Trophoblast cell (in vitro differentiated cells and primary cell): ENCODE data around the gene SYNPR.

Experiments
- DNase-seq, 2 donors: peaks; one replicate each; pipeline ENCODE4 v3.0.0-alpha.2; 2016
- H2AFZ ChIP-seq: 2 replicates; pipeline ENCODE4 v1.6.1; 2013; ENCODE audit warnings: low read length, moderate library complexity, mild to moderate bottlenecking; ENCODE audit not compliant: insufficient read depth, poor library complexity
- H2AK5ac ChIP-seq: 2 replicates; pipeline ENCODE4 v1.6.1; 2013; ENCODE audit warnings: mild to moderate bottlenecking, low read length
- H2BK120ac ChIP-seq: 2 replicates; pipeline ENCODE4 v1.6.1; 2013; ENCODE audit warnings: low read length, mild to moderate bottlenecking, moderate library complexity; ENCODE audit not compliant: insufficient read depth, poor library complexity
- H2BK12ac ChIP-seq: 2 replicates; pipeline ENCODE4 v1.6.1; 2013; ENCODE audit warnings: mild to moderate bottlenecking, low read length, moderate library complexity
- H2BK5ac ChIP-seq: 2 replicates; pipeline ENCODE4 v1.6.1; 2013; ENCODE audit warnings: low read length, low read depth, moderate library complexity, mild to moderate bottlenecking; ENCODE audit not compliant: poor library complexity
- H3K14ac ChIP-seq: 2 replicates; pipeline ENCODE4 v1.6.1; 2013; ENCODE audit warnings: mild to moderate bottlenecking, low read length
- H3K18ac ChIP-seq: 2 replicates; pipeline ENCODE4 v1.6.1; 2013; ENCODE audit warnings: mild to moderate bottlenecking, low read length
- H3K23ac ChIP-seq: 2 replicates; pipeline ENCODE4 v1.6.1; 2013; ENCODE audit warnings: low read length
- H3K27ac ChIP-seq: 2 replicates; pipeline ENCODE4 v1.5.1; 2013; ENCODE audit warnings: low read depth, mild to moderate bottlenecking, inconsistent platforms, low read length, moderate library complexity
- H3K27me3 ChIP-seq: 2 replicates; pipeline ENCODE4 v1.6.1; 2013; ENCODE audit warnings: inconsistent platforms, mild to moderate bottlenecking, low read length, moderate library complexity; ENCODE audit not compliant: insufficient read depth
- H3K36me3 ChIP-seq, 2 experiments: 1 replicate in 1 of 2; 2 replicates in 1 of 2; pipeline ENCODE4 v1.6.1; 2013; ENCODE audit warnings: low read length in 2 of 2, mild to moderate bottlenecking in 2 of 2, moderate library complexity in 1 of 2; ENCODE audit not compliant: insufficient read depth in 2 of 2, control insufficient read depth in 1 of 2
- H3K4ac ChIP-seq: 2 replicates; pipeline ENCODE4 v1.6.1; 2013; ENCODE audit warnings: low read depth, mild to moderate bottlenecking, low read length, moderate library complexity
- H3K4me1 ChIP-seq, 2 experiments: 1 replicate in 1 of 2; 2 replicates in 1 of 2; pipeline ENCODE4 v1.6.1; 2013; ENCODE audit warnings: low read length in 2 of 2, mild to moderate bottlenecking in 2 of 2, moderate library complexity in 1 of 2; ENCODE audit not compliant: insufficient read depth in 2 of 2, control insufficient read depth in 1 of 2
- H3K4me2 ChIP-seq: 2 replicates; pipeline ENCODE4 v1.6.1; 2013; ENCODE audit warnings: inconsistent platforms, mild to moderate bottlenecking, low read length, moderate library complexity
- H3K4me3 ChIP-seq: 2 replicates; pipeline ENCODE4 v1.5.1; 2013; ENCODE audit warnings: mild to moderate bottlenecking, low read depth, low read length, inconsistent platforms
- H3K79me1 ChIP-seq: one replicate; pipeline ENCODE4 v1.6.1; 2013; ENCODE audit warnings: low read length
- H3K79me2 ChIP-seq: 2 replicates; pipeline ENCODE4 v1.6.1; 2013; ENCODE audit warnings: low read length, mild to moderate bottlenecking; ENCODE audit not compliant: control insufficient read depth, insufficient read depth, poor library complexity
- H3K9ac ChIP-seq: 2 replicates; pipeline ENCODE4 v1.6.1; 2013; ENCODE audit warnings: mild to moderate bottlenecking, low read length
- H3K9me3 ChIP-seq: 2 replicates; pipeline ENCODE4 v1.6.1; 2013; ENCODE audit warnings: low read depth, mild to moderate bottlenecking, control low read depth, inconsistent platforms, low read length; ENCODE audit not compliant: insufficient read depth
- H4K12ac ChIP-seq: 2 replicates; pipeline ENCODE4 v1.6.1; 2013; ENCODE audit warnings: low read depth, mild to moderate bottlenecking, low read length, moderate library complexity
- H4K8ac ChIP-seq: 2 replicates; pipeline ENCODE4 v1.6.1; 2013; ENCODE audit warnings: low read depth, mild to moderate bottlenecking, low read length, moderate library complexity
- H4K91ac ChIP-seq: one replicate; pipeline ENCODE4 v1.6.1; 2013; ENCODE audit warnings: low read depth, mild to moderate bottlenecking, low read length, moderate library complexity
- WGBS: extraction: QIAGEN DNeasy Blood & Tissue Kit; methylation state at CpG from one replicate; pipeline ENCODE4 v1.1.7; 2013; ENCODE audit warnings: missing lambda C conversion rate; ENCODE audit not compliant: insufficient read length, insufficient coverage; ENCODE audit errors: extremely low coverage; 5-methylcytosine and 5-hydroxymethylcytosine counted together

The SYNPR gene

GRCh38 chr3:63364910-63365309, 86.8 kb downstream of the SYNPR start:
- no peak overlapping the region for H3K9ac ChIP-seq
- DNase-seq, result no peak
- no peak overlapping the region for H3K23ac ChIP-seq
- H3K4me3 ChIP-seq, result no peak overlapping the region
- no peak overlapping the region for H2AK5ac ChIP-seq
- no peak overlapping the region for H3K4me2 ChIP-seq
- H4K12ac ChIP-seq, result no peak overlapping the region
- H2AFZ ChIP-seq, result no peak overlapping the region
- H2BK5ac ChIP-seq, result no peak overlapping the region
- no peaks in the 10 kb centered on the region for H3K4me1 ChIP-seq
- no peaks in the 10 kb centered on the region for H3K79me2 ChIP-seq
- no peak overlapping the region for H3K18ac ChIP-seq
- no peaks in the 10 kb centered on the region for H3K36me3 ChIP-seq
- no peaks in the 10 kb centered on the region for H3K79me1 ChIP-seq
- H4K8ac ChIP-seq, result no peak overlapping the region
- no peak overlapping the region for H3K27ac ChIP-seq
- WGBS, result no CpG with 5 or more reads among the region's 2 CpGs
- H3K4ac ChIP-seq, result no peak overlapping the region
- H3K9me3 ChIP-seq, result no peaks in the 10 kb centered on the region
- no peak overlapping the region for H2BK120ac ChIP-seq
- H3K14ac ChIP-seq, result no peak overlapping the region
- no peaks in the 10 kb centered on the region for H3K27me3 ChIP-seq
- H4K91ac ChIP-seq, result no peak overlapping the region
- H2BK12ac ChIP-seq, result no peak overlapping the region

- Histone ChIP-seq H2BK120ac (no peak overlapping the region), H3K9me3 (no peaks in the 10 kb centered on the region), H3K4ac (no peak overlapping the region), H4K8ac (no peak overlapping the region), H3K79me1 (no peaks in the 10 kb centered on the region), H3K9ac (no peak overlapping the region), H3K4me3 (no peak overlapping the region), H3K4me2 (no peak overlapping the region), H3K14ac (no peak overlapping the region), H4K12ac (no peak overlapping the region), H3K36me3 (no peaks in the 10 kb centered on the region), H3K79me2 (no peaks in the 10 kb centered on the region), H3K27ac (no peak overlapping the region), H2BK12ac (no peak overlapping the region), H3K27me3 (no peaks in the 10 kb centered on the region), H2BK5ac (no peak overlapping the region), H4K91ac (no peak overlapping the region), H3K18ac (no peak overlapping the region), H3K23ac (no peak overlapping the region), H2AK5ac (no peak overlapping the region), H2AFZ (no peak overlapping the region), H3K4me1 (no peaks in the 10 kb centered on the region)
- no peak for DNase-seq
- no CpG with 5 or more reads among the region's 5 CpGs for WGBS
Measured at GRCh38 chr3:63365671-63366070, 87.6 kb downstream of the SYNPR start.

GRCh38 chr3:63370094-63370493, 92.0 kb downstream of the SYNPR start:
- Histone ChIP-seq H3K9me3 (peaks cover 2% of the 10 kb centered on the region), H3K4ac (no peak overlapping the region), H2BK5ac (no peak overlapping the region), H2BK120ac (no peak overlapping the region), H3K18ac (no peak overlapping the region), H2BK12ac (no peak overlapping the region), H3K27ac (no peak overlapping the region), H3K4me1 (no peaks in the 10 kb centered on the region), H4K8ac (no peak overlapping the region), H3K23ac (no peak overlapping the region), H4K91ac (no peak overlapping the region), H3K79me2 (no peaks in the 10 kb centered on the region), H4K12ac (no peak overlapping the region), H3K27me3 (no peaks in the 10 kb centered on the region), H2AFZ (no peak overlapping the region), H3K4me3 (no peak overlapping the region), H3K79me1 (no peaks in the 10 kb centered on the region), H3K9ac (no peak overlapping the region), H2AK5ac (no peak overlapping the region), H3K4me2 (no peak overlapping the region), H3K36me3 (no peaks in the 10 kb centered on the region), H3K14ac (no peak overlapping the region)
- DNase-seq, result no peak
- no CpG with 5 or more reads among the region's 1 CpG for WGBS

GRCh38 chr3:63383040-63383439, 104.9 kb downstream of the SYNPR start:
- Histone ChIP-seq H2BK12ac (no peak overlapping the region), H3K14ac (no peak overlapping the region), H3K27me3 (no peaks in the 10 kb centered on the region), H3K27ac (no peak overlapping the region), H2BK5ac (no peak overlapping the region), H3K4me2 (no peak overlapping the region), H3K23ac (no peak overlapping the region), H4K8ac (no peak overlapping the region), H2AFZ (no peak overlapping the region), H3K4me3 (no peak overlapping the region), H2BK120ac (no peak overlapping the region), H4K12ac (no peak overlapping the region), H3K4me1 (no peaks in the 10 kb centered on the region), H4K91ac (no peak overlapping the region), H3K18ac (no peak overlapping the region), H2AK5ac (no peak overlapping the region), H3K9me3 (no peaks in the 10 kb centered on the region), H3K79me1 (no peaks in the 10 kb centered on the region), H3K36me3 (no peaks in the 10 kb centered on the region), H3K9ac (no peak overlapping the region), H3K79me2 (no peaks in the 10 kb centered on the region), H3K4ac (no peak overlapping the region)
- DNase-seq, result no peak
- no CpG with 5 or more reads among the region's 2 CpGs for WGBS
